ENCODE measurements around the gene PAN3.

DNA sequence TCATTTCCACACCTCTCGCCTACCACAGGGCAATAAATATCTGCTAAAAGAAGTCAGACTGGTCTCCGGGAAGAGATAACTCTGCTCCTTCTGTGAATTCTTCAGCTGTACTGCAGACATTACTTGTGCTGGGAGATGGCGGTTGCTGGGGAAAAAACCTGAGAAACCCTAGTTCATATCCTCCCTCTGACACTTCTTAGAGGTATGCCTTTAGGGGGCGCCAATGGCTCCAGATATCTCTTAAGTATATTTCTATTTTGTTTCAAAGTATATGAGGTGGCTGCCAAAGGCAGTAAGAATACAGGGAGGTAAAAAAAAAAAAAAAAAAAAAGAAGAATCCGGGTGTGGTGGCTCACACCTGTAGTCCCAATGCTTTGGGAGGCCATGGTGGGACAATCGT lies 175.2 kb downstream of the PAN3 start:
- TF ChIP-seq CTCF (conservative IDR thresholded peaks at IDR 0.05; ENCODE audit: low read depth, low read length) (peak; percentile 62), EZH2 (IDR thresholded peaks at IDR 0.05; ENCODE audit: borderline replicate concordance, low read depth, low read length, poor library complexity, severe bottlenecking) (no peak)
